Liver (tissue), 9 donors: Measurements from ENCODE around the gene ALS2CL. TPM values are rescaled to one million over a fixed set of nuclear protein-coding genes. Genes with fewer than 3 reads are reported as not detected.

Source experiments
- DNase-seq: peaks from one replicate; pipeline ENCODE4 v3.0.0-alpha.2; 2017; ENCODE audit warnings: low spot score
- H3K27ac ChIP-seq, 2 donors: one replicate each; pipeline ENCODE4 v1.7.0; 2013; ENCODE audit warnings: inconsistent platforms in 2 of 2, low read length in 2 of 2, control low read depth in 1 of 2, low read depth in 1 of 2, mild to moderate bottlenecking in 1 of 2
- H3K27me3 ChIP-seq, 4 donors: one replicate each; pipeline versions ENCODE4 v1.6.1 to v1.7.0; 2013; ENCODE audit warnings: low read length in 3 of 4, inconsistent platforms in 1 of 4, mild to moderate bottlenecking in 1 of 4, moderate library complexity in 1 of 4; ENCODE audit not compliant: control insufficient read depth in 4 of 4, insufficient read depth in 4 of 4
- H3K36me3 ChIP-seq, 4 donors: one replicate each; pipeline versions ENCODE4 v1.6.1 to v1.7.0; 2013; ENCODE audit warnings: low read length in 3 of 4, mild to moderate bottlenecking in 3 of 4, low read depth in 1 of 4, moderate library complexity in 1 of 4; ENCODE audit not compliant: control insufficient read depth in 4 of 4, insufficient read depth in 3 of 4
- H3K4me1 ChIP-seq, 4 donors: one replicate each; pipeline versions ENCODE4 v1.6.1 to v1.7.0; 2013; ENCODE audit warnings: low read length in 3 of 4, mild to moderate bottlenecking in 3 of 4, moderate library complexity in 1 of 4; ENCODE audit not compliant: control insufficient read depth in 4 of 4, insufficient read depth in 4 of 4
- H3K4me3 ChIP-seq, 3 donors: one replicate each; pipeline versions ENCODE4 v1.6.1 to v1.7.0; 2013; ENCODE audit warnings: low read length in 3 of 3, control low read depth in 1 of 3, low read depth in 1 of 3, mild to moderate bottlenecking in 1 of 3
- H3K9ac ChIP-seq, 2 donors: one replicate each; pipeline ENCODE4 v1.7.0; 2013; ENCODE audit warnings: low read length in 2 of 2, mild to moderate bottlenecking in 2 of 2, moderate library complexity in 2 of 2, control low read depth in 1 of 2, low read depth in 1 of 2
- H3K9me3 ChIP-seq, 4 donors: one replicate each; pipeline versions ENCODE4 v1.6.1 to v1.7.0; 2013; ENCODE audit warnings: low read length in 3 of 4; ENCODE audit not compliant: control insufficient read depth in 4 of 4
- EGR1 ChIP-seq, 2 donors: IDR thresholded peaks; 2 replicates each; pipeline ENCODE4 v1.6.1; 2016 to 2018; ENCODE audit warnings: antibody characterized with exemption in 2 of 2, low read depth in 2 of 2
- FOXA1 ChIP-seq: IDR thresholded peaks from 2 replicates; pipeline ENCODE4 v1.6.1; 2016; ENCODE audit warnings: antibody characterized with exemption
- FOXA2 ChIP-seq: IDR thresholded peaks from 2 replicates; pipeline ENCODE4 v1.6.1; 2016; ENCODE audit warnings: antibody characterized with exemption
- GABPA ChIP-seq, 2 donors: IDR thresholded peaks in 1 of 2; conservative IDR thresholded peaks in 1 of 2; 2 replicates each; pipeline ENCODE4 v1.6.1; 2016; ENCODE audit warnings: antibody characterized with exemption in 2 of 2, mild to moderate bottlenecking in 1 of 2, moderate library complexity in 1 of 2
- HNF4A ChIP-seq, 2 donors: conservative IDR thresholded peaks; 2 replicates each; pipeline ENCODE4 v1.6.1; 2016; ENCODE audit warnings: antibody characterized with exemption in 2 of 2, mild to moderate bottlenecking in 2 of 2
- HNF4G ChIP-seq: IDR thresholded peaks from 2 replicates; pipeline ENCODE4 v1.6.1; 2016; ENCODE audit warnings: antibody characterized with exemption
- JUND ChIP-seq, 2 donors: IDR thresholded peaks; 2 replicates each; pipeline ENCODE4 v1.6.1; 2016; ENCODE audit warnings: antibody characterized with exemption in 2 of 2
- NR2F2 ChIP-seq: IDR thresholded peaks from 2 replicates; pipeline ENCODE4 v1.6.1; 2016; ENCODE audit warnings: antibody characterized with exemption
- RAD21 ChIP-seq, 2 donors: IDR thresholded peaks; 2 replicates each; pipeline ENCODE4 v1.6.1; 2016; ENCODE audit warnings: antibody characterized with exemption in 2 of 2, mild to moderate bottlenecking in 2 of 2
- RXRA ChIP-seq, 2 donors: IDR thresholded peaks; 2 replicates each; pipeline ENCODE4 v1.6.1; 2017 to 2018; ENCODE audit warnings: antibody characterized with exemption in 2 of 2, mild to moderate bottlenecking in 1 of 2
- SP1 ChIP-seq: IDR thresholded peaks from 2 replicates; pipeline ENCODE4 v1.6.1; 2018; ENCODE audit warnings: antibody characterized with exemption, mild to moderate bottlenecking
- TAF1 ChIP-seq: conservative IDR thresholded peaks from 2 replicates; pipeline ENCODE4 v1.6.1; 2016; ENCODE audit warnings: antibody characterized with exemption, mild to moderate bottlenecking
- YY1 ChIP-seq: IDR thresholded peaks from 2 replicates; pipeline ENCODE4 v1.6.1; 2016; ENCODE audit warnings: antibody characterized with exemption, mild to moderate bottlenecking
- WGBS: extraction: QIAGEN DNeasy Blood & Tissue Kit; methylation state at CpG from one replicate; pipeline ENCODE4 v1.1.7; 2013; 5-methylcytosine and 5-hydroxymethylcytosine counted together
- polyA plus RNA-seq, 2 donors: library from polyadenylated mRNA; stranded (reverse) in 1 of 2; unstranded in 1 of 2; fragments of 200-250 nt in 1 of 2; fragments of >200 nt in 1 of 2; fragmentation: Nextera tagmentation in 1 of 2; extraction: Ambion mirVana in 1 of 2; gene quantifications; one replicate each; pipeline versions ENCODE4 v1.2.1 to v1.2.3, GENCODE V29; 2013 to 2015
- total RNA-seq, 2 donors: library from RNA; depleted of rRNA; stranded (reverse); fragments of >200 nt; gene quantifications; one replicate each; pipeline ENCODE4 v1.2.3, GENCODE V29; 2014
- TF ChIP-seq, protein P1 (sequence below): IDR thresholded peaks from 2 replicates; pipeline ENCODE4 v1.6.1; 2016; ENCODE audit warnings: antibody characterized with exemption, mild to moderate bottlenecking
- TF ChIP-seq, protein P2 (sequence below): fragments of 150-350 bp; IDR thresholded peaks from 2 replicates; pipeline ENCODE4 v1.5.1; 2017; ENCODE audit warnings: improper control_type of control experiment, low read depth, low read length; ENCODE audit not compliant: missing input control
- TF ChIP-seq, protein P3 (sequence below): IDR thresholded peaks from 2 replicates; pipeline ENCODE4 v1.6.1; 2016; ENCODE audit warnings: antibody characterized with exemption
- TF ChIP-seq, protein P4 (sequence below): IDR thresholded peaks from 2 replicates; pipeline ENCODE4 v1.6.1; 2016; ENCODE audit warnings: antibody characterized with exemption
- TF ChIP-seq, protein P5 (sequence below): IDR thresholded peaks from 2 replicates; pipeline ENCODE4 v1.6.1; 2016; ENCODE audit warnings: antibody characterized with exemption
- donor health status: healthy.
- donor health status: healthy.
- donor health status: healthy.
- donor health status: healthy.
- donor health status: healthy.

The ALS2CL gene
- total and polyA plus RNA-seq, 4 donors = 0.51 to 22.9 (median 5.7) TPM

DNA sequence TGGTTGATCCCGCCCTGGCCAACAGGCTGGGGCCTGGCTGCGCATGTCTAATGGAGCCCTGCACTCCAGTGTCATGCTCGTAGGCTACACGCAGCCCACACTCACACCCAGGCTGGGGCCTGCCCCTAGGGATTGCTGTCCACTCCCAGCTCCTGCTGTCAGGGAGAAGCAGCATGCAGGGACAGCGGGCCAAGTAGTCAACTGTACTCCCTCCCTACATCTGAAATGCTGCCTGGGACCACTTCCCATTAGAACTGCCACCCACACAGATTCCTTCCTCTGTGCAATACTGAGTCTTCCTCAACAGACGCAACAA is 16.1 kb downstream of the ALS2CL start:
- peaks cover 0 to 8% (median 2%) of the 10 kb centered on the region in 4 donors for H3K36me3 ChIP-seq
- TF ChIP-seq FOXA2 (no peak), NR2F2 (no peak), FOXA1 (no peak), TAF1 (no peak), HNF4A (conservative IDR thresholded peaks at IDR 0.05) (no peak), RXRA (IDR thresholded peaks at IDR 0.05) (no peak), SP1 (no peak), HNF4G (no peak), YY1 (no peak), GABPA (IDR thresholded peaks at IDR 0.05 in 1 of 2, conservative IDR thresholded peaks at IDR 0.05 in 1 of 2) (no peak), JUND (IDR thresholded peaks at IDR 0.05) (no peak), EGR1 (IDR thresholded peaks at IDR 0.05; ENCODE audit: low read depth in 2 of 2) (no peak), RAD21 (IDR thresholded peaks at IDR 0.05) (no peak)
- TF ChIP-seq, protein P1, sequence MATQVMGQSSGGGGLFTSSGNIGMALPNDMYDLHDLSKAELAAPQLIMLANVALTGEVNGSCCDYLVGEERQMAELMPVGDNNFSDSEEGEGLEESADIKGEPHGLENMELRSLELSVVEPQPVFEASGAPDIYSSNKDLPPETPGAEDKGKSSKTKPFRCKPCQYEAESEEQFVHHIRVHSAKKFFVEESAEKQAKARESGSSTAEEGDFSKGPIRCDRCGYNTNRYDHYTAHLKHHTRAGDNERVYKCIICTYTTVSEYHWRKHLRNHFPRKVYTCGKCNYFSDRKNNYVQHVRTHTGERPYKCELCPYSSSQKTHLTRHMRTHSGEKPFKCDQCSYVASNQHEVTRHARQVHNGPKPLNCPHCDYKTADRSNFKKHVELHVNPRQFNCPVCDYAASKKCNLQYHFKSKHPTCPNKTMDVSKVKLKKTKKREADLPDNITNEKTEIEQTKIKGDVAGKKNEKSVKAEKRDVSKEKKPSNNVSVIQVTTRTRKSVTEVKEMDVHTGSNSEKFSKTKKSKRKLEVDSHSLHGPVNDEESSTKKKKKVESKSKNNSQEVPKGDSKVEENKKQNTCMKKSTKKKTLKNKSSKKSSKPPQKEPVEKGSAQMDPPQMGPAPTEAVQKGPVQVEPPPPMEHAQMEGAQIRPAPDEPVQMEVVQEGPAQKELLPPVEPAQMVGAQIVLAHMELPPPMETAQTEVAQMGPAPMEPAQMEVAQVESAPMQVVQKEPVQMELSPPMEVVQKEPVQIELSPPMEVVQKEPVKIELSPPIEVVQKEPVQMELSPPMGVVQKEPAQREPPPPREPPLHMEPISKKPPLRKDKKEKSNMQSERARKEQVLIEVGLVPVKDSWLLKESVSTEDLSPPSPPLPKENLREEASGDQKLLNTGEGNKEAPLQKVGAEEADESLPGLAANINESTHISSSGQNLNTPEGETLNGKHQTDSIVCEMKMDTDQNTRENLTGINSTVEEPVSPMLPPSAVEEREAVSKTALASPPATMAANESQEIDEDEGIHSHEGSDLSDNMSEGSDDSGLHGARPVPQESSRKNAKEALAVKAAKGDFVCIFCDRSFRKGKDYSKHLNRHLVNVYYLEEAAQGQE = no peak
- TF ChIP-seq, protein P2, sequence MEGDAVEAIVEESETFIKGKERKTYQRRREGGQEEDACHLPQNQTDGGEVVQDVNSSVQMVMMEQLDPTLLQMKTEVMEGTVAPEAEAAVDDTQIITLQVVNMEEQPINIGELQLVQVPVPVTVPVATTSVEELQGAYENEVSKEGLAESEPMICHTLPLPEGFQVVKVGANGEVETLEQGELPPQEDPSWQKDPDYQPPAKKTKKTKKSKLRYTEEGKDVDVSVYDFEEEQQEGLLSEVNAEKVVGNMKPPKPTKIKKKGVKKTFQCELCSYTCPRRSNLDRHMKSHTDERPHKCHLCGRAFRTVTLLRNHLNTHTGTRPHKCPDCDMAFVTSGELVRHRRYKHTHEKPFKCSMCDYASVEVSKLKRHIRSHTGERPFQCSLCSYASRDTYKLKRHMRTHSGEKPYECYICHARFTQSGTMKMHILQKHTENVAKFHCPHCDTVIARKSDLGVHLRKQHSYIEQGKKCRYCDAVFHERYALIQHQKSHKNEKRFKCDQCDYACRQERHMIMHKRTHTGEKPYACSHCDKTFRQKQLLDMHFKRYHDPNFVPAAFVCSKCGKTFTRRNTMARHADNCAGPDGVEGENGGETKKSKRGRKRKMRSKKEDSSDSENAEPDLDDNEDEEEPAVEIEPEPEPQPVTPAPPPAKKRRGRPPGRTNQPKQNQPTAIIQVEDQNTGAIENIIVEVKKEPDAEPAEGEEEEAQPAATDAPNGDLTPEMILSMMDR = no peak
- TF ChIP-seq, protein P3, sequence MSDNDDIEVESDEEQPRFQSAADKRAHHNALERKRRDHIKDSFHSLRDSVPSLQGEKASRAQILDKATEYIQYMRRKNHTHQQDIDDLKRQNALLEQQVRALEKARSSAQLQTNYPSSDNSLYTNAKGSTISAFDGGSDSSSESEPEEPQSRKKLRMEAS = no peak
- TF ChIP-seq, protein P4, sequence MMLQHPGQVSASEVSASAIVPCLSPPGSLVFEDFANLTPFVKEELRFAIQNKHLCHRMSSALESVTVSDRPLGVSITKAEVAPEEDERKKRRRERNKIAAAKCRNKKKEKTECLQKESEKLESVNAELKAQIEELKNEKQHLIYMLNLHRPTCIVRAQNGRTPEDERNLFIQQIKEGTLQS = no peak
- TF ChIP-seq, protein P5, sequence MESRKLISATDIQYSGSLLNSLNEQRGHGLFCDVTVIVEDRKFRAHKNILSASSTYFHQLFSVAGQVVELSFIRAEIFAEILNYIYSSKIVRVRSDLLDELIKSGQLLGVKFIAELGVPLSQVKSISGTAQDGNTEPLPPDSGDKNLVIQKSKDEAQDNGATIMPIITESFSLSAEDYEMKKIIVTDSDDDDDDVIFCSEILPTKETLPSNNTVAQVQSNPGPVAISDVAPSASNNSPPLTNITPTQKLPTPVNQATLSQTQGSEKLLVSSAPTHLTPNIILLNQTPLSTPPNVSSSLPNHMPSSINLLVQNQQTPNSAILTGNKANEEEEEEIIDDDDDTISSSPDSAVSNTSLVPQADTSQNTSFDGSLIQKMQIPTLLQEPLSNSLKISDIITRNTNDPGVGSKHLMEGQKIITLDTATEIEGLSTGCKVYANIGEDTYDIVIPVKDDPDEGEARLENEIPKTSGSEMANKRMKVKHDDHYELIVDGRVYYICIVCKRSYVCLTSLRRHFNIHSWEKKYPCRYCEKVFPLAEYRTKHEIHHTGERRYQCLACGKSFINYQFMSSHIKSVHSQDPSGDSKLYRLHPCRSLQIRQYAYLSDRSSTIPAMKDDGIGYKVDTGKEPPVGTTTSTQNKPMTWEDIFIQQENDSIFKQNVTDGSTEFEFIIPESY = no peak
- H3K9ac ChIP-seq = no peak overlapping the region
- peaks cover 5 to 16% (median 11%) of the 10 kb centered on the region in 4 donors for H3K4me1 ChIP-seq
- H3K4me3 ChIP-seq = no peak overlapping the region
- H3K27ac ChIP-seq = no peak overlapping the region
- H3K27me3 ChIP-seq = no peaks in the 10 kb centered on the region
- WGBS = 84% methylated on average over 6 of the region's 6 CpGs
- DNase-seq = no peak
- H3K9me3 ChIP-seq = no peaks in the 10 kb centered on the region
